ENCODE results near the gene BHLHA15. TPM values are rescaled to one million over a fixed set of nuclear protein-coding genes. Genes with fewer than 3 reads are reported as not detected.

Gene BHLHA15
- polyA plus RNA-seq, 1 experiment = not detected

- DNase-seq (ENCODE audit: low read depth, low spot score) = no peak
- POLR2A ChIA-PET = no interaction called here
- Histone ChIP-seq H3K4me3 (ENCODE audit: low read depth, low read length) (no peak overlapping the region), H3K9me3 (ENCODE audit: control insufficient read depth, insufficient read depth, low read length) (no peaks in the 10 kb centered on the region), H3K27ac (ENCODE audit: low read depth, low read length) (no peak overlapping the region), H3K27me3 (ENCODE audit: control insufficient read depth, insufficient read depth, low read length) (no peaks in the 10 kb centered on the region)
- CTCF ChIA-PET = no interaction called here
- no peak for TF ChIP-seq CTCF (IDR thresholded peaks at IDR 0.05; ENCODE audit: low read depth, low read length)
Measured at GRCh38 chr7:98205162-98205845, 5.9 kb upstream of the BHLHA15 start.

- Histone ChIP-seq H3K9me3 (ENCODE audit: control insufficient read depth, insufficient read depth, low read length) (no peaks in the 10 kb centered on the region; the same call in 1 of the 2 replicates), H3K4me3 (ENCODE audit: low read depth, low read length) (no peak overlapping the region), H3K27me3 (ENCODE audit: control insufficient read depth, insufficient read depth, low read length) (no peaks in the 10 kb centered on the region), H3K27ac (ENCODE audit: low read depth, low read length) (no peak overlapping the region)
- DNase-seq (ENCODE audit: low read depth, low spot score) = no peak
- no peak for TF ChIP-seq CTCF (IDR thresholded peaks at IDR 0.05; ENCODE audit: low read depth, low read length)
- ChIA-PET CTCF (no interaction called here), POLR2A (no interaction called here)
Measured at GRCh38 chr7:98206451-98207330, 4.5 kb upstream of the BHLHA15 start.

- DNase-seq (ENCODE audit: low read depth, low spot score) = no peak
- H3K9me3 ChIP-seq (ENCODE audit: control insufficient read depth, insufficient read depth, low read length) = no peaks in the 10 kb centered on the region; the same call in 1 of the 2 replicates
- no peaks in the 10 kb centered on the region for H3K27me3 ChIP-seq (ENCODE audit: control insufficient read depth, insufficient read depth, low read length)
- CTCF ChIA-PET = no interaction called here
- no peak for TF ChIP-seq CTCF (IDR thresholded peaks at IDR 0.05; ENCODE audit: low read depth, low read length)
- POLR2A ChIA-PET = no interaction called here
- no peak overlapping the region for H3K27ac ChIP-seq (ENCODE audit: low read depth, low read length)
- no peak overlapping the region for H3K4me3 ChIP-seq (ENCODE audit: low read depth, low read length)
Measured at GRCh38 chr7:98209166-98209920, 1.9 kb upstream of the BHLHA15 start.

GRCh38 chr7:98210513-98211220 is 572 bp upstream of the BHLHA15 start:
- no peak for TF ChIP-seq CTCF (IDR thresholded peaks at IDR 0.05; ENCODE audit: low read depth, low read length)
- no peak for DNase-seq (ENCODE audit: low read depth, low spot score)
- POLR2A ChIA-PET = no interaction called here

More at GRCh38 chr7:98210513-98211220, 572 bp upstream of the BHLHA15 start:
- CTCF ChIA-PET = interaction anchor here (0.7 to 1.2 kb wide), 2 partner anchors 24 to 42 kb away, joined by 3 read pairs; no protein-coding TSS in a partner anchor
- H3K4me3 ChIP-seq (ENCODE audit: low read depth, low read length) = peak overlapping the region; percentile 38
- H3K27ac ChIP-seq (ENCODE audit: low read depth, low read length) = no peak overlapping the region
- H3K9me3 ChIP-seq (ENCODE audit: control insufficient read depth, insufficient read depth, low read length) = peaks cover 4% of the 10 kb centered on the region; the same call in 1 of the 2 replicates
- no peaks in the 10 kb centered on the region for H3K27me3 ChIP-seq (ENCODE audit: control insufficient read depth, insufficient read depth, low read length)

All from AG04450 (cell line).